HPDE6-E6E7 (cell line): ENCODE data around the gene PRDM15.

Experiments used
- DNase-seq: peaks from one replicate; pipeline ENCODE4 v3.0.0; 2011; ENCODE audit warnings: missing footprints; ENCODE audit errors: extremely low spot score

Gene PRDM15

DNA sequence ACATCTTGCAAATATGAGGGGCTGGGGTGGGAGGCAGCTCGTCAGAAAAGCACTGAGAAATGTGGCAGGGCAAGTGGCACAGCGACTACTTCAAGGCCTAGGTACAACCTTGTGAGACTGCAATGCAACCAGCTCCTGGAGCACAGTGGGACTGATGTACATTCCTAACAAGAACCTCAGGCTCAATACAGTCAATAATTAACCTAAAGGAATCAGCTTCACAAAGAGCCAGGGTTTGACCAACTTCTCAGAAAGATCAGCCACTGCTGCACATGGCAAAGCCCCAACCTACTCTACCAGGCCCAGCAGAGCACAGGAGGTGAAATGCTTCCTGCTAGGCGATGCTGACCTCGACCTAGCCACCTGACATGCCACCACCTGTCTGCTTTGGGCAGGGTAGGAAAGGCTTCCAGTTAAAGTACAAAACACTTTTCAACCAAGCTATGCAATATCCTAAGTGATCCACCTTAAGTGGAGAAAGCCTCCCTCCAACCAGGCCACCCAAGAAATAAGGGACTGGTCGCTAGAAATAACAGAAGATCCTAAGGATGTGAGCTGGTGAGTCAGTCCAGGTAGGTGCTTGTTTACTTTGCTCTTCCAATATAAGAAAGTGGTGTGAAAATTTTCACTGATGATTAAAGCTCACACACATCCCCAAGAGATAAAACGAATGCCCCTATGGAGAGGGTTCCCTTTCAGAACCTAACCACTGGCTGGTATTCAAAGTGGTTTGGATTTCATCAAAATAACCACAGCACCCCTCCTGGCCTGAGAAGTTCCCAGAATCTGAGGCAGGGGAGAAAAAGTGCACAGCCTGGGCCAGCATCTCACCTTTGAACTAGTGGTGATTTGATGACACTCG, 114.4 kb downstream of the PRDM15 start:
- no peak for DNase-seq

DNA sequence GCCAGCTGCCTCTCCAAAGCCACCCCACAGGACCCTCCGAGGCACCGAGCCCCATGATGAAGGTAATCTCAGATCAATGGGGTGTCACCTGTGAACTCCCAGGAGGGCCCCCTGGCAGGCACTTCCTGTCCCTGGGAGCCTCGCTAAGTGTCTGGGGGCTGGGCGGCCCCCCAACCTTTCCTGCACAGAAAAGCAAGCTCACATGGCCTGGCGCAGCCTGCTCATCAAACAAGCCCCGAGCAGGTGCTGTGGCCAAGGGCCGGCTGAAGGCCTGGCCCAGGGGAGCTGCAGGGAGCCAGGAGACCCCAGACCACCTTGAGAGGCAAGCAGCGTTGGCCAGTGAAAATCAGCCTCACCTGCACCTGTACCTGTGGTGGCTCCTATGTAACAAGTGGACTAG, 115.1 kb downstream of the PRDM15 start:
- DNase-seq, result no peak

DNA sequence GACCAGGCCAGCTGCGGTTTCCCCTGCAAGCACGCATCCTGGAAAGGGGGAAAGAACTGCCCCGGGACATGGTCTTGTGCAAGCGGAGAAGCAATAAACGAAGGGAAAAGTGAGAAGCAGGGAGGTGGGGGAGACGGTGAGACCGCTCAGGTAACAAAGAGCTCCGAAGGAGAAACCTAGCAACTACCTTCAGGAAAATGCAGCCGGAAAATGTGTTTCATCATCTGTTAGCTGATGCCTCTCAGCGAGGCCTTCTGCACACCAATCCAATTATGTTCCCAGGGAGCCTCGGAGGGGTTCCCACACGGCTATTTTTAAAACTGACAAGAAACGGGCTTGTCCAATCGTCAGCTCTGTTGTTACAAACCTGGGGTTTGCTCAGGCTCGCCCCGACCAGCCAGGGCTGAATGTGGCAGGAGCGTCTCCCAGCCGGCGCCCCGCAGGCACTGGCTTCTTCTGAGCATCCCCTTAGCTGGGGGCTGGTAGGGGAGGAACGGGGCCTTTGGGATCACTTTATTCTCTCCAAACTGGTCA, 115.7 kb downstream of the PRDM15 start:
- DNase-seq, result no peak

DNA sequence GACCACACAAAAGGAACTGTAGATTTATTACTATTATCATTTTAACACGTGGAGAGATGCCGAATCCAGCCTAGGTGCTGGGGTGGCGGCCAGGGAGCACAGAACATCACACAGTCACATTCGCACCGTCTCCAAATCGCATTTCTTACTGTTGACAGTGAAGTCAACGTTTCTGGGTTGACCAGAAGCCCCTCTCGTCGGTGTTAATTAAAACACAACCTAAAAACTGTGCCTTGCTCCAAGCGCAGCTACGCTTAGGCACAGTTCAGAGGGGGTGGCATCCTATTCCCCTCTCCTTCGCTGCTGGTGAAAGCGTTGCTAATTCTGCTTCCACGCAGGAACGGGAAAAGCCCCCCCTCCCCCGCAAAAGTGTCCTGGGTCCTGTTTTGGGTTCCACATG, 116.4 kb downstream of the PRDM15 start:
- DNase-seq, result no peak

DNA sequence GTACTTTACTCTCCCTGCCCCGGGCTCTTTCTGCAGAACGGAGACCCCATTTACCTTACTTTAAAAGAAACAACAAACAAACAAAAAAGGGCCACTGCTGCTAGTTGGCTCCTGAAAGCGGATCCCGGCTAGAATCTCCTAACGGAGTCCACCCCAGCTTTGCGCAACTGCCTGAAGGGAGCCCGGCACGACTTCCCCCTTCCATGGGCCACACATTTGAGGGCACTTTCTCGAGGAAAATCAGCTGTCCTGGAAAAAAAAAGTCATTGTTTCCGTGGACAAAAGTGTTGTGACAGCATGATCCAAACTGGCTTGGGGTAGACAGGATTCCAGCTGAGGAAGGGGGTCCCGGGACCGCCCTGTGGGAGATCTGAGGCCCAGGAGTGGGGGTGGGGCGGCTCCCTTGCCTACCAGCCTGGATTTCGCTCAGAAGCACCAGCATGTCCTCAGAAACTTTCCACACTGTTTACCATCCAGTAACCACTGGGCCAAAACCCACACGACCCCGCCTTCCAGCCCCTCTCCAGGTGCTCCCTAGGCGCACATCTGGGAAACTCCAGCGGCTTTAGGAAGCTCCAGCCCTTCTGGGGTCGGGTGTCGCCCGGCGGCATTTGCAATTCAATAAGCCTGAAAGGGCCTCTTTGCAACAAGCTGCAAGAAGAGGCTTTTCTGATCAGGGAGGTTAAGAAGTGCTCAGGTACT, 117.1 kb downstream of the PRDM15 start:
- no peak for DNase-seq

DNA sequence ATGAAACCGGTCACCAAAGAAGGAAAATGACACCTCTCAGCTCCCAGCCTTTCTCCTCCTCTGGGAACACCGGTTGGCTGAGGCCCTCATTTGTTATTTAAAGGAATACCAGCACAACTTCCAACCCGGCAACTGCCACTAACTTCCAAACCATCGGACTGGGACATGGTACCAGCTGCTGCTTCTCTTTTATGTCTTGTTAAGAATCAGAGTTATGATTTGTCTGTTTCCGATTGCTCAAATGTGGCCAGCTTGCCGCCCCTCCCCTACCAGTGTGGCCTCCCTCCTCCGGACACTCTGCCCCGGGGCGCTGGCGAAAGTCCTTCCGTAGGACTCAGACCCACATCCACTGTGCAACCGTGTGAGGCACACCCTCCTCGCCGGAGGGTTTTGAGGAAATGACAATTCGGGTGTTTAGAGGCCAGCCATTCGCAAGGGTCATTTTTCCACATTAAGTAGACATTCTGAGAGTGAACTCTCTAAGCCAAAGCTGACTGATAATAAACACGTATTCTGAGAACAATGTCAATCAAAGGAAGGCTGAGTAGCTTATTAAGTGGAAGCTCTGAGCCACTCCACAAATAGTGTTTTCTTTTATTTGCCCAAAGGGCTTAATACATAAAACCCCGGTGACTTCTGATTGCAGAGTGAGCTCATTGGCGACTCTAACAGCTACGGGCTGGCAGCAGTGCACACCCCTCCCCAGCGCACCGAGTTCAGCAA, 117.8 kb downstream of the PRDM15 start:
- no peak for DNase-seq

DNA sequence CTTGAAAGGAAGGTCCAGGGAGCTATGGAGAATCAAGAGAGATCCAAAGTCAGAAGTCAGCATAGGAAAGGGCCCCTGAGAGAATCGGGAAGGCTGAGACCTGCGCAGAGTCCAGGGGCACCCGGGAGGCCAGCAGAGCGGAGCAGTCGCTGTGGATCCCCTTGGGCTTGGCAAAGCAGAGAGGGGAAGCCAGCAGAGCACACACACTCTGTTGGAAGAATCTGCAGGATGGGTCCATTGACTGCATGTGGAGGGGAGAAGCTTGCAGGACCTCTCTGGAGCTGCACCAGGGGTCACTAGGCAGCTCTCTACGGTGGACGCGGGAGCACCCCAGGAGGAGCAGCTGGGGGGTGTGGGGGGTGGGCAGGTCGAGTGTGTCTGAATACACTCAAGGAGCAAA, 118.7 kb downstream of the PRDM15 start:
- DNase-seq, result no peak

DNA sequence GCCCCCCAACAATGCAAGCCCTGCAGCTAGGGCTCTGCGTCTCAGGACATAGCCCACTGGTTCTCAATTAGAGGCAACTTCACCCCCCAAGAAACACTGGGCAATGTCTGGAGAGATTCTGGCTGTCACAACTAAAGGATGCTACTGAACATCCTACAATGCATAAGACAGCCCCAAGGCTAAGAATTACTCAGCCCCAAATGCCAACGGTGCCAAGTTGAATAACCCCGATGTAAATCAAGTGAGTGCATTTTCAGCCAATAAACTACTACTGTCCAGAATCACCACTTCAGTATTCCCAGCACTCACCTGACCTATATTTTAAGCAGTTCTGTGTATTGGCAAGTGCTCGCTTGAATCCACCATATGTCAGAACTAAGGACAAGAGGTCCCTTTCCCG, 119.2 kb downstream of the PRDM15 start:
- no peak for DNase-seq

DNA sequence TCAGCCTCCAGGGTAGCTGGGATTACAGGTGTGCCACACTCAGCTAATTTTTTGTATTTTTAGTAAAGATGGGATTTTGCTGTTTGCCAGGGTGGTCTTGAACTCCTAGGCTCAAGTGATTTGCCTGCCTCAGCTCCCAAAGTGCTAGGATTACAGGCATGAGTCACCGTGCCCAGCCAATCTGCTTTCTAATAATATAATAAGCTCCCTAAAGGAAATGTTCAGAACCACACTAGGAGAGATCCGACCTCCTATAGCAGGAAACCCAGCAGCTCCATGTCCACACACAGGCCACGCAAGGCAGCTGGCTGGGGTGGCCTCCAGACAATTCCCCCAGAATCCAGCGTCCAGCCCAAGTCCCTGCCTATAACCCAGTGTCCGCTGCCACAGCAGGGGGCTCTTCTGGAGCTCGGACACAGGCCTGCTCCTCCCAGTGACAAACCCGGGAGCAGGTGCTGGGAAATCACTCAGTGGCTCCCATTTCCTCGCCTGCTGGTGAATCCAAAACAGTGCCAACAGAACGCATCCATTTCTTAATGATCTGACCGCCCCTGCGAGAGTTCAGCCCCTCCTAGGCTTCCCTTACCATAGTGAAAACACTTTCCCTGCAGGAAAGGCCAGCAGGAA, 119.8 kb downstream of the PRDM15 start:
- DNase-seq, result no peak

DNA sequence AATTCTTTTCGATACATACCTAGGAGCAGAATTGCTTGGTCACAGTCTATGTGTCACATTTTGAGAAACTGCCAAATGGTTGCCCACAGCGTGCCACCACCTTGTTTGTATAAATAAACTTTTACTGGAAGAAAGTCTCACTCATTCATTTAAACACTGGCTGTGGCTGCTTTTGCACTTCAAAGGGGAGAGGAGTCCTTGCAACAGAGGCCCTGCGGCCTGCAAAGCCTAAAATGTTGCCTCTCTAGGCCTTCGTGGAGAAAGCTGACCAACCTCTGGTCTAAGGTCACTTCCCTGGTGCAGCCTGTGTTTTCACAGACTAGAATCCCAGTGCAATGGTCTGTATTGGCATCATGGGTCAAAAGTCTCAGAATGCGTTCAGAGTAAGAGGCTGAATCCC, 120.6 kb downstream of the PRDM15 start:
- no peak for DNase-seq

DNA sequence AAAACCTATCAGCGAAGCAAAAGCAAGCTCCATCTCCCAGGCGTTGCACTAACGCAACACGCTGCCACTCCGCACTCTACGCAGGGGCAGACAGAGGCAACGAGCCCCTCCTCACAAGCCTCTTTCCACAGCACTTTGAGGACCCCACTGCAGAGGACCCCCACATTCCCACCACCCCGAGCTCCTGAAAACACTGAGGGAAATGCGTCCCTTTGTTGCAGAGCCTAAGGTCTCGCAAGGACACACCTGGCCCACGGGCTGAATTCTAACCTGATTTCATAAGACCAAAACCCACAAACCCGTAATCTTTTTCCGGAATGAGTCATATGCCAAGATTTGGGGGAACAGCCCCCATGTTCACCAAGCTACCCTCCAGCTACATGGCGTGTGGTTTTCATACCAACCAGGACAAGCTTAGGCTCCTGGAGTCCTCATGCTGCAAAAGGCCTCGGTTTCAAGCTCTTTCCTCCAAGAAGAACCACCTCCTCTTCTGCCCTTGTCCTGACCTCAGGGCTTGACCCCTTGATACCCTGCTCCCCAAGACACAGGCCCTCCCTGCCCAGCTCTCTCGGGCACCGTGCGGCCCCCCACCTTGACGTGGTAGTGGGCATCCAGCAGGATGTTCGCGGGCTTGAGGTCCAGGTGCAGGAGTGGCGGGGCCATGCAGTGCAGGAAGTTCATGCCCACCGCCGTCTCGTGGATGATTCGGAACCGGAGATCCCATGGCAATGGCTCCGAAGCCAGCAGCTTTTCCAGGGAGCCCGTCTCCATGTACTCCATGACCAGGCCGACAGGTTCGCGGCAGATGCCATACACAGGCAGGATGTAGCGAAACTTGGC, 123.0 kb downstream of the PRDM15 start:
- no peak for DNase-seq

DNA sequence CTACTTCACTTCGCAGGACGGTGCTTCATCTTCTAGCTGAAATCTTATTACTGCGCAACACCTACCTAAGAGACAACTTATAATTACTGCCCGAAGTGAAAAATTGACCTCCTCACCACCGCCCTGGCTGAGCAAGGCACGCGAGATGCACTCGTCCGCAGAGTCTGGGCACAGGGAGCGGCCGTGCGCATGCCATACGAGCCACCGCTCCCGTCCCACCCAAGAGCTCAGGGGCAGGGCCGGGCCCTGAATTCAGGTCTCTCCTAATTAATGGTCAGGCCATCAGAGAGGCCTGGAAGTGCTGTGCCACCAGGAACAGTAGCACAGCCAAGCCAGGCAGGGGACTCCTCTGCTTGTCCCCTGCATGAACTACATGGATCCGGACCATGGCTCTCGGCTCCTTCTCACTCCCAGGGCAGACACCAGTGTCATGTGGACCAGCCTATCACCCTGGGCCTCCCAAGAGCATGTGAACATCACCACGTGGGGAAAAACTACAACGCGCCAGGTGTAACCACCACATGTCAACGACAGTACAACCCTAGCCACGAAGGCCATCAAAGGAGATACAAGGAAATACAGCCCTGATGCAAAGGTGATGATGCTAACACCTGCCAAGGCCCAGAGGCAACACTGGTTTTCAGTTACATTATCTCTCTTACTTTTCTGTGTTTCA, 123.7 kb downstream of the PRDM15 start:
- no peak for DNase-seq

DNA sequence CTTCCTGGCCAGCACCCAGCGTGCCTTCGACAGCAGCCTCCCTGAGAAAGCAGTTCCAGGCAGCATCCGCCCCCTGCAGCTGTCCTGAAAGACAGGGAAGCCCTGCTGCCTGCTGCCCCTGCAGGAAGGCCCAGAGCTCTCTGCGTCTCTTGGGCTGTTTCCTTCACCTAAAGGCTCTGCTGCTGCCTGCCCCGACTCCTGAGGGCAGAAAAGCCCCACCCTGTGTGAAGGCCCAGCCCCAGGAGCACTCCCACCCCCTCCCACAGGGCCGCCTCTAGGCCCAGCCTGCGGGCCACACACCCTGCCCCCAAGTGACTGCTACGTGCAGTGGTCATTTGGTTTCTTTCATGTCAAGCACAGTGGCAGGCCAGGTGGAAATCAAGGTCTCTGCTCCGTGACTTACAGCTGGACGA, 124.7 kb downstream of the PRDM15 start:
- no peak for DNase-seq

DNA sequence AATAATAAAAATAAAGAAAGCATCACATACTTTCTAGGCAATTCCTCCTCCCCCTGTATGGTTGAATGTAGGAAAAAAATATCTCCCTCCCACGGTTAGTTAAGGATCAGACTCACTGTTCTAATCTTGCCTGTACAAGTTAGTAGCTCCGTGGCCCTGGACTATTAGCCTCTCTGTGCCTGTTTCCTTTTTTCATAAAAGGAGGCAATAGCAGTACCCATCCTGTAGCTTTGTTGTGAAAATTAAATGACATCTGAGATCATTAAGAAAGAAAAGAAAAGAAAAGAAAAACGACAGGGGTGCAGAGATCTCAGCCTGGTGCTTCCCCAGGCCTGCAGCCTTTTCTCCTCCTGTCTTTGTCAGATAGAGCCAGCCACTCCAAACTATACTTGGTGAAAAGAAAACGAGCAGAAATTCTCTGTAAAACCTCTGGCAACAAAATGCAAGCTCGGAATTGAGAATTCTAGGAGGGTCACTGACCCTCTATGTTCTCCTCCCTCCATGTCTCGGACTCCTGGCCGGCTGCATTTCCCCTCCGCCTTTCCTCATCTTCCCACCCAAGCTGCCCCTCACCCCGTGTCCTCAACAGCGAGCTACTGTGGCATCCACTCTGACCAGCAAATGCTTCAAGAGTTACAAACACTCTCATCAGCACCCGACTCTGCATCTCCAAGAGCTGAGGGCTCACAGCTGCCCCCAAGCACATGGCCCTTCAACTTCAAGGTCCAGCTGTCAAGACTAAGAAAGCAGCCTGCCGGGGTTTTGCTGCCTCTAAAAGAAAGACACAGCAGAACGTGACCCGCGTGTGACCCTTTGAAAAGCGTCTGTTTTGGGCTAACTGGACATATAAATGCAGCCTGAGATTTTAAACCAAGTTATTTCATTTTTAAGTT, 125.9 kb downstream of the PRDM15 start:
- DNase-seq, result no peak

DNA sequence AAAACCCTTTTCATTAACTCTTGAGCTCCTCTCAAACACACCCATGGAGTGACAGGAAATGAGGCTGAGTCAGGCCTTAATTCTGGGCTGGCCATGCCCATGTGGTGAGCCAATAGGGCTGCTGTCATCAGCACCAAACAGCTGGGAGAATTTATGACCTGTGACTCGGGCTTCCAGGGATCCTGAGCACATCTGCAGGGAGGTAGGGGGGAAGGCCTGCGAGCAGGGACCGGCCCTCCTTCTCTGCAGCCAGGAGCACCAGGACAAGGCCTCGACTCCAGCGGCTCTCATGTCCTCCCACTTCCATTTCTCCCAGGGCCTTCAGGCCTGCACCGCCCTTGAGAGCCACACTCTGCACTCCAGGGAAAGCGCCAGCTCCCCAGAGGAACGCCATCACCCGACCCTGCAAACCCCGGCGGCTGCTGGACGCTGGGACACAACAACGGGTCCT, 126.9 kb downstream of the PRDM15 start:
- DNase-seq, result peak; percentile 64

DNA sequence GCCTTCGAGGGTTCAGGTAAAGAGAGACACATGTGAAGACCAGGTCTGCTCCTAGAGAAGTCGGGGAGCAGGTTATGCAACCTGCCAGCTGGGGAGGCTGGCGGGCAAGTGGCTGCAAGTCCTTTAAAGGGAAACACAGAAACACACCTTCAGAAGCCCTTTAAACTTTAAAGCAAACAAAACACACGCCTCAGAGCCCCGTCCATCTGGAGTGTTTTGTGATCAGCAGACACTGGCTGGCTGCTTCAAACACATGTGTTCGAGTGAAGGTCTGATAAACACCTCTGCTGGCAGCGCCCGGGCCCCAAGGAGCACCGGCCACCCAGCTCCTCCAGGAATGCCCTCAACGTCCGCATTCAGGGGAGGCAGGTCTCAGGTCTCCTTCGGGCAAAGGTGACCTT, 127.5 kb downstream of the PRDM15 start:
- DNase-seq, result peak; percentile 79

DNA sequence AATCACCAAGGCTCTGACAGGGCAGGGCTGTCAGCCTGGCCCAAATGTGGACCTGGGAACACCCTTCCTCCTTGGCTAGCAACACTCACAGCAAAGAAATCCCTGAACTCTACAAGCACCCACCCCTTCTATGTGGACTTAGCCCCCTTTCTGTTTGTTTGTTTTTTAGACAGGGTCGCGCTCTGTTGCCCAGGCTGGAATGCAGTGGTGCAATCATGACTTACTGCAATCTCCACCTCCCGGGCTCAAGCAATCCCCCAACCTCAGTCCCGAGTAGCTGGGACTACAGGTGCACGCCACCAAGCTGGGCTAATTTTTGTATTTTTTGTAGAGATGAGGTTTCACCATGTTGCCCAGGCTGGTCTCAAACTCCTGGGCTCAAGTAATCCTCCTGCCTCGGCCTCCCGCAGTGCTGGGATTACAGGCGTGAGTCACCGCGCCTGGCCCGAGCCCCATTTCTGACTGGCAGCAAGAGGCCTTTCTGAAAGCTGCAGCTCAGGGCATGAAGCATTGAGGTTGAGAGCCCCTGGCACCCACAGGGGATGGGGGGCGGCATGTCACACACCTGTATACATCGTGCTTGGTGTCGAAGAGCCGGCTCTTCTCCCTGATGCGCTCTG, 128.5 kb downstream of the PRDM15 start:
- DNase-seq, result no peak

DNA sequence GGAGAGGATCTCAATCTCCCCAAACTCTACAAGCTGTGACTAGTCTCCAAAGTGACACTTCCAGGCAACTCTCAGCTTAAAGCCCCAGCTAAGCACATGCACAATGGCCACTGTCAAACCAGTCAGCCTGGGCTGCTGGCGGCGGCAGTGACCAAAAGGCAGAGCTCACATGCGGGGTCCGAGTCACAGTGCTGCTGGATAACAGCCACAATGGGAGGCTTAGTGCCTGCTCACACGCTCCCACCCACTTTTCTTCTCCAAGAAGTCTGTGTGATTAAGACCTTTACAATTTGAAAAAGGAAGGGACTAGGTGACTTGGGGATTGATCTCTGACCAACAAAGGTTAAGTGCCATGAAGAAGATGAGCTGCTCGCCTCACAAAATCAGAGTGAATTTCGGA, 129.1 kb downstream of the PRDM15 start:
- DNase-seq, result no peak

DNA sequence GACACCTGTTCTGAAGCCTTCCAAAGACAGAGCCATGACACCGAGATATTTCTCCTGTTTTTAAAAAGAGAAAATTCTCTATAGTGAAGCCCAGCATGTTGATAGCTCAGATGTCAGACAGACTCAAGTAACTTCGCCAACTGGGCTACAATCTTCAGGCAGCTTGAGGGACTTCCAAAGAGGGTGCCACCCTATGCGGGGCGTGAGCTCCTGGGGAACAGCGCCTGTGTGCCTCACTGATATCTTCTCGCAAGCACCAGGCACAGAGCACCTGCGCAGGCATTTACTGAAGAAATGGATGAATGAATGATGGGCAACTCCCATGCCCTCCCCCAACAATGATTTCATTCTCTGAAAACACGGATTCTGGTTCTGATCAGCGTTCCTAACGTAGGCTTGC, 129.9 kb downstream of the PRDM15 start:
- DNase-seq, result no peak
